SK-N-SH (cell line): ENCODE data around the gene PEAK1. TPM values are rescaled to one million over a fixed set of nuclear protein-coding genes. Genes with fewer than 3 reads are reported as not detected.

Experiments
- CTCF ChIA-PET: fragments of 300-600, 350-600 bp; formaldehyde crosslinking; extraction: SDS; loops from one replicate; lab custom pipeline; 2021; lab: Yijun Ruan, JAX
- POLR2A ChIA-PET: fragments of 350-600 bp; sonication (Branson Sonifier 250); formaldehyde crosslinking; extraction: SDS; loops from one replicate; lab custom pipeline; 2020; ENCODE audit warnings: antibody characterized with exemption, inconsistent platforms; lab: Yijun Ruan, JAX
- DNase-seq: peaks from one replicate; pipeline ENCODE4 v3.0.0; 2012
- H2AFZ ChIP-seq: fragments of 200-600 bp; sonication (generic); 2 replicates; pipeline ENCODE4 v1.8.1; 2016; ENCODE audit warnings: antibody characterized with exemption, mild to moderate bottlenecking, low read depth
- H3F3A ChIP-seq: fragments of 200-600 bp; sonication (generic); replicated peaks from 2 replicates; pipeline ENCODE3; 2016; ENCODE audit warnings: antibody characterized with exemption, mild to moderate bottlenecking; ENCODE audit not compliant: insufficient read depth
- H3K27ac ChIP-seq, 2 experiments: fragments of 200-500 bp in 1 of 2; fragments of 200-600 bp in 1 of 2; sonication (Bioruptor generic) in 1 of 2; sonication (generic), shearing (Covaris generic) in 1 of 2; 2 replicates each; pipeline versions ENCODE4 v1.5.1 to v1.6.1; 2014 to 2016; ENCODE audit warnings: low read depth in 2 of 2, inconsistent platforms in 1 of 2, low read length in 1 of 2, mild to moderate bottlenecking in 1 of 2, mixed read lengths in 1 of 2
- H3K27me3 ChIP-seq: fragments of 200-600 bp; sonication (generic), shearing (Covaris generic); 2 replicates; pipeline ENCODE4 v1.6.1; 2016; ENCODE audit warnings: mixed run types; ENCODE audit not compliant: insufficient read depth
- H3K36me3 ChIP-seq, 2 experiments: fragments of 200-500 bp in 1 of 2; fragments of 200-600 bp in 1 of 2; sonication (Bioruptor generic) in 1 of 2; sonication (generic) in 1 of 2; replicated peaks in 1 of 2; 2 replicates each; pipeline versions ENCODE3 to v1.5.1; 2014 to 2016; ENCODE audit warnings: low read length in 1 of 2, mild to moderate bottlenecking in 1 of 2; ENCODE audit not compliant: insufficient read depth in 2 of 2, control insufficient read depth in 1 of 2
- H3K4me1 ChIP-seq, 2 experiments: fragments of 200-500 bp in 1 of 2; fragments of 200-600 bp in 1 of 2; sonication (Bioruptor generic) in 1 of 2; sonication (generic), shearing (Covaris generic) in 1 of 2; 2 replicates each; pipeline versions ENCODE4 v1.5.1 to v1.6.1; 2014 to 2016; ENCODE audit warnings: low read depth in 1 of 2, low read length in 1 of 2, mixed run types in 1 of 2; ENCODE audit not compliant: insufficient read depth in 2 of 2, control insufficient read depth in 1 of 2
- H3K4me2 ChIP-seq: fragments of 200-600 bp; sonication (generic), shearing (Covaris generic); 2 replicates; pipeline ENCODE4 v1.6.1; 2017; ENCODE audit warnings: mixed run types
- H3K4me3 ChIP-seq, 2 experiments: fragments of 200-500 bp in 1 of 2; fragments of 200-600 bp in 1 of 2; sonication (Bioruptor generic) in 1 of 2; sonication (generic), shearing (Covaris generic) in 1 of 2; 2 replicates each; pipeline versions ENCODE4 v1.5.1 to v1.8.1; 2014 to 2016; ENCODE audit warnings: low read depth in 2 of 2, inconsistent platforms in 1 of 2, low read length in 1 of 2, mild to moderate bottlenecking in 1 of 2, mixed read lengths in 1 of 2, moderate library complexity in 1 of 2
- H3K79me2 ChIP-seq: fragments of 200-600 bp; sonication (generic); 2 replicates; pipeline ENCODE4 v1.8.1; 2017; ENCODE audit warnings: mild to moderate bottlenecking; ENCODE audit not compliant: insufficient read depth
- H3K9ac ChIP-seq: fragments of 200-600 bp; sonication (generic); 2 replicates; pipeline ENCODE4 v1.6.1; 2017; ENCODE audit warnings: mixed run types
- H3K9me2 ChIP-seq: fragments of 200-600 bp; sonication (generic); 2 replicates; pipeline ENCODE4 v1.6.1; 2017; ENCODE audit warnings: mixed run types
- H3K9me3 ChIP-seq: fragments of 200-600 bp; sonication (generic); 2 replicates; pipeline ENCODE4 v1.6.1; 2017; ENCODE audit warnings: mixed run types, mild to moderate bottlenecking, moderate library complexity
- H4K20me1 ChIP-seq: fragments of 200-600 bp; sonication (generic); 2 replicates; pipeline ENCODE4 v1.6.1; 2017; ENCODE audit warnings: mild to moderate bottlenecking, mixed run types; ENCODE audit not compliant: insufficient read depth
- CTCF ChIP-seq: fragments of 200-600 bp; sonication (generic); IDR thresholded peaks from 2 replicates; pipeline ENCODE4 v1.6.1; 2017; ENCODE audit warnings: antibody characterized with exemption, mild to moderate bottlenecking, moderate library complexity
- EZH2phosphoT487 ChIP-seq: fragments of 200-600 bp; sonication (generic); IDR thresholded peaks from 2 replicates; pipeline ENCODE4 v1.6.1; 2017; ENCODE audit warnings: low read depth, mixed run types, mild to moderate bottlenecking, antibody characterized with exemption, moderate library complexity, borderline replicate concordance
- FOXJ3 ChIP-seq: sonication (generic); formaldehyde crosslinking; IDR thresholded peaks from 2 replicates; pipeline ENCODE4 v1.5.1; 2020; ENCODE audit warnings: mild to moderate bottlenecking, missing genetic modification reagents
- GATA2 ChIP-seq: sonication (generic); formaldehyde crosslinking; IDR thresholded peaks from 2 replicates; pipeline ENCODE4 v1.5.0; 2020; ENCODE audit warnings: mild to moderate bottlenecking, missing genetic modification reagents
- JUND ChIP-seq: IDR thresholded peaks from 2 replicates; pipeline ENCODE4 v1.4.0; 2012
- MEF2A ChIP-seq: IDR thresholded peaks from 2 replicates; pipeline ENCODE4 v1.4.0; 2012; ENCODE audit warnings: low read depth, borderline replicate concordance
- MXI1 ChIP-seq: IDR thresholded peaks from 2 replicates; pipeline ENCODE4 v1.6.1; 2012; ENCODE audit warnings: mild to moderate bottlenecking, low read depth, low read length, improper control_type of control experiment
- NFIC ChIP-seq: IDR thresholded peaks from 2 replicates; pipeline ENCODE4 v1.4.0; 2012; ENCODE audit warnings: borderline replicate concordance
- NRF1 ChIP-seq: IDR thresholded peaks from 2 replicates; pipeline ENCODE4 v1.6.1; 2012; ENCODE audit warnings: low read depth, mild to moderate bottlenecking, low read length
- POLR2AphosphoS5 ChIP-seq: IDR thresholded peaks from 2 replicates; pipeline ENCODE4 v1.6.1; 2012; ENCODE audit warnings: low read depth, low read length
- SMC3 ChIP-seq: IDR thresholded peaks from 2 replicates; pipeline ENCODE4 v1.6.1; 2012; ENCODE audit warnings: low read depth, low read length, improper control_type of control experiment
- TCF12 ChIP-seq: IDR thresholded peaks from 2 replicates; pipeline ENCODE4 v1.4.0; 2012
- WGBS: methylation state at CpG from one replicate; pipeline ENCODE4 v1.1.6; 2017; ENCODE audit warnings: low lambda C conversion rate; 5-methylcytosine and 5-hydroxymethylcytosine counted together
- polyA plus RNA-seq, 3 experiments: library from polyadenylated mRNA; depleted of rRNA; stranded (reverse); fragments of >200 nt; gene quantifications; 2 replicates each; pipeline ENCODE4 v1.2.3, GENCODE V29; 2012
- TF ChIP-seq, protein P1 (sequence below): IDR thresholded peaks from 2 replicates; pipeline ENCODE4 v1.4.0; 2012; ENCODE audit warnings: low read depth, borderline replicate concordance

PEAK1 gene
- polyA plus RNA-seq, 1 of the 3 experiments (the other 2 are of a cell fraction): 9.0 TPM

DNA sequence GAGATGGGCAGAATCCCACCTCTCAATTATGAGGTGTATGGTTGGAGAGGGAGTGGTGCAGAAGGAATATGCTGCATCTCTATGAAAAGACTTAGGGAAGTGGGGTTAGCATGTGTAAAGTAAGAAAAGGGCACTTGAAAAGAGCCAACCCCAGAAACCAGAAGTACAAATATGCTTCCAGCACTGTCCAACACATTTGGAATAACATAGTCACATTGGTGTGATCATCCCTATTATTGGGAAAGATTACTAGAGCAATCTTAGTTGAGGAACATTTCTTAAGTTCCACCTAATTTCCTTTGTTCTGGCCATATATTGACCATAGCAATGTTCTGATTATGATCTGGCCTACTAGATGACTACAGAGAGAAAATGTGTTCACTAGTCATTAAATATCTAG is 35.0 kb upstream of the PEAK1 start:
- peaks cover 61% of the 10 kb centered on the region for H3F3A ChIP-seq
- CTCF ChIA-PET: no interaction called here
- no peaks in the 10 kb centered on the region for H3K27me3 ChIP-seq
- H3K9me2 ChIP-seq: no peaks in the 10 kb centered on the region
- H3K9me3 ChIP-seq: no peaks in the 10 kb centered on the region
- H2AFZ ChIP-seq: no peak overlapping the region
- TF ChIP-seq MEF2A: no peak
- no peak for TF ChIP-seq NFIC
- TF ChIP-seq NRF1: no peak
- TF ChIP-seq FOXJ3 (CRISPR knock-in tag): no peak
- no peak for TF ChIP-seq EZH2phosphoT487
- TF ChIP-seq TCF12: no peak
- no peak for TF ChIP-seq MXI1
- no peak for TF ChIP-seq JUND
- TF ChIP-seq SMC3: no peak
- TF ChIP-seq, protein P1, sequence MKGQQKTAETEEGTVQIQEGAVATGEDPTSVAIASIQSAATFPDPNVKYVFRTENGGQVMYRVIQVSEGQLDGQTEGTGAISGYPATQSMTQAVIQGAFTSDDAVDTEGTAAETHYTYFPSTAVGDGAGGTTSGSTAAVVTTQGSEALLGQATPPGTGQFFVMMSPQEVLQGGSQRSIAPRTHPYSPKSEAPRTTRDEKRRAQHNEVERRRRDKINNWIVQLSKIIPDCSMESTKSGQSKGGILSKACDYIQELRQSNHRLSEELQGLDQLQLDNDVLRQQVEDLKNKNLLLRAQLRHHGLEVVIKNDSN: no peak
- TF ChIP-seq GATA2 (CRISPR knock-in tag): no peak
- H3K4me3 ChIP-seq: no peak overlapping the region
- POLR2A ChIA-PET: no interaction called here
- H3K4me2 ChIP-seq: peak overlapping the region; percentile 51; the same call in 1 of the 2 replicates
- DNase-seq: no peak
- peak overlapping the region in 1 of 2 experiments; percentile 96; a peak in 2 of 4 replicates for H3K27ac ChIP-seq
- H4K20me1 ChIP-seq: no peaks in the 10 kb centered on the region; the same call in 1 of the 2 replicates
- peaks cover 16 to 38% of the 10 kb centered on the region in 2 experiments for H3K4me1 ChIP-seq
- peak overlapping the region; percentile 48; the same call in 1 of the 2 replicates for H3K9ac ChIP-seq
- H3K79me2 ChIP-seq: peaks cover 28% of the 10 kb centered on the region; the same call in 1 of the 2 replicates
- peaks cover 19 to 24% of the 10 kb centered on the region in 2 experiments for H3K36me3 ChIP-seq

DNA sequence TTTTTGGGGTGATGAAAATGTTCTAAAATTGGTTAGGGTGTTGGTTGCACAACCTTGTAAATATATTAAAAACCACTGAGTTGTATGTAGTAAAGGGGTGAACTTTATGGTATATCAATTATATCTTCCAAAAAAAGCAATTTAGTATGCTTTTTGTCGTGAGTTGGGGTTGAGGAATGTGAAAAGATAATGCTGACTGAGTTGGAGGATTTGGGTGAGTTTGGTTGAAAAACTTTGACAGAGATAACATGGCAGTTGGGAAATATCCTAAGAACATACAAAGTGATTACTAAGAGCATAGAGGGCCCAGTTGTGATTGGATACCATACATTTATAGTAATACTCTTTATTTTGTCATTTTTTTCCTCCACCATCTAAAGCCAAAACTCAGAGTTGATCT is 34.4 kb upstream of the PEAK1 start:
- ChIA-PET CTCF (no interaction called here), POLR2A (no interaction called here)
- peaks cover 16 to 17% of the 10 kb centered on the region in 2 experiments for H3K36me3 ChIP-seq
- DNase-seq: no peak
- no peak for TF ChIP-seq POLR2AphosphoS5
- TF ChIP-seq CTCF: no peak
- TF ChIP-seq MEF2A: no peak
- no peaks in the 10 kb centered on the region for H3K9me2 ChIP-seq
- H3K79me2 ChIP-seq: peaks cover 27% of the 10 kb centered on the region; the same call in 1 of the 2 replicates
- peak overlapping the region in 1 of 2 experiments; percentile 96; a peak in 2 of 4 replicates for H3K27ac ChIP-seq
- no peak overlapping the region for H3K4me3 ChIP-seq
- no peaks in the 10 kb centered on the region for H3K27me3 ChIP-seq
- H3F3A ChIP-seq: peaks cover 56% of the 10 kb centered on the region
- H3K4me2 ChIP-seq: no peak overlapping the region
- H4K20me1 ChIP-seq: no peaks in the 10 kb centered on the region; the same call in 1 of the 2 replicates
- H3K9ac ChIP-seq: no peak overlapping the region
- no peak overlapping the region for H2AFZ ChIP-seq
- H3K4me1 ChIP-seq: peaks cover 16 to 32% of the 10 kb centered on the region in 2 experiments
- H3K9me3 ChIP-seq: no peaks in the 10 kb centered on the region
- WGBS: 100% methylated on average over 1 of the region's 1 CpG
